Measurements from ENCODE around the gene CCDC148.

GRCh38 chr2:158413581-158413980 lies 43.0 kb downstream of the CCDC148 start:
- TF ChIP-seq, protein P1, sequence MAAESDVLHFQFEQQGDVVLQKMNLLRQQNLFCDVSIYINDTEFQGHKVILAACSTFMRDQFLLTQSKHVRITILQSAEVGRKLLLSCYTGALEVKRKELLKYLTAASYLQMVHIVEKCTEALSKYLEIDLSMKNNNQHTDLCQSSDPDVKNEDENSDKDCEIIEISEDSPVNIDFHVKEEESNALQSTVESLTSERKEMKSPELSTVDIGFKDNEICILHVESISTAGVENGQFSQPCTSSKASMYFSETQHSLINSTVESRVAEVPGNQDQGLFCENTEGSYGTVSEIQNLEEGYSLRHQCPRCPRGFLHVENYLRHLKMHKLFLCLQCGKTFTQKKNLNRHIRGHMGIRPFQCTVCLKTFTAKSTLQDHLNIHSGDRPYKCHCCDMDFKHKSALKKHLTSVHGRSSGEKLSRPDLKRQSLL (tag by site-specific recombination; IDR thresholded peaks at IDR 0.05), result no peak
- TF ChIP-seq, protein P2, sequence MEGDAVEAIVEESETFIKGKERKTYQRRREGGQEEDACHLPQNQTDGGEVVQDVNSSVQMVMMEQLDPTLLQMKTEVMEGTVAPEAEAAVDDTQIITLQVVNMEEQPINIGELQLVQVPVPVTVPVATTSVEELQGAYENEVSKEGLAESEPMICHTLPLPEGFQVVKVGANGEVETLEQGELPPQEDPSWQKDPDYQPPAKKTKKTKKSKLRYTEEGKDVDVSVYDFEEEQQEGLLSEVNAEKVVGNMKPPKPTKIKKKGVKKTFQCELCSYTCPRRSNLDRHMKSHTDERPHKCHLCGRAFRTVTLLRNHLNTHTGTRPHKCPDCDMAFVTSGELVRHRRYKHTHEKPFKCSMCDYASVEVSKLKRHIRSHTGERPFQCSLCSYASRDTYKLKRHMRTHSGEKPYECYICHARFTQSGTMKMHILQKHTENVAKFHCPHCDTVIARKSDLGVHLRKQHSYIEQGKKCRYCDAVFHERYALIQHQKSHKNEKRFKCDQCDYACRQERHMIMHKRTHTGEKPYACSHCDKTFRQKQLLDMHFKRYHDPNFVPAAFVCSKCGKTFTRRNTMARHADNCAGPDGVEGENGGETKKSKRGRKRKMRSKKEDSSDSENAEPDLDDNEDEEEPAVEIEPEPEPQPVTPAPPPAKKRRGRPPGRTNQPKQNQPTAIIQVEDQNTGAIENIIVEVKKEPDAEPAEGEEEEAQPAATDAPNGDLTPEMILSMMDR (tag by site-specific recombination; IDR thresholded peaks at IDR 0.05), result no peak
- TF ChIP-seq ZNF433 (tag by site-specific recombination; IDR thresholded peaks at IDR 0.05; ENCODE audit: low read depth) (no peak), ZBTB11 (tag by site-specific recombination; conservative IDR thresholded peaks at IDR 0.05; ENCODE audit: low read depth) (no peak), YY2 (tag by site-specific recombination; IDR thresholded peaks at IDR 0.05) (no peak), ZNF23 (tag by site-specific recombination; IDR thresholded peaks at IDR 0.05; ENCODE audit: borderline replicate concordance) (no peak), ZBTB49 (tag by site-specific recombination; IDR thresholded peaks at IDR 0.05; ENCODE audit: low read depth) (no peak), ZNF274 (IDR thresholded peaks at IDR 0.05; ENCODE audit: low read length) (no peak), ZNF274 (tag by site-specific recombination; IDR thresholded peaks at IDR 0.05; ENCODE audit: borderline replicate concordance) (no peak), HOXA7 (CRISPR knock-in tag; IDR thresholded peaks at IDR 0.05; ENCODE audit: borderline replicate concordance) (no peak), SP2 (tag by site-specific recombination; IDR thresholded peaks at IDR 0.05) (no peak)
- TF ChIP-seq, protein P3, sequence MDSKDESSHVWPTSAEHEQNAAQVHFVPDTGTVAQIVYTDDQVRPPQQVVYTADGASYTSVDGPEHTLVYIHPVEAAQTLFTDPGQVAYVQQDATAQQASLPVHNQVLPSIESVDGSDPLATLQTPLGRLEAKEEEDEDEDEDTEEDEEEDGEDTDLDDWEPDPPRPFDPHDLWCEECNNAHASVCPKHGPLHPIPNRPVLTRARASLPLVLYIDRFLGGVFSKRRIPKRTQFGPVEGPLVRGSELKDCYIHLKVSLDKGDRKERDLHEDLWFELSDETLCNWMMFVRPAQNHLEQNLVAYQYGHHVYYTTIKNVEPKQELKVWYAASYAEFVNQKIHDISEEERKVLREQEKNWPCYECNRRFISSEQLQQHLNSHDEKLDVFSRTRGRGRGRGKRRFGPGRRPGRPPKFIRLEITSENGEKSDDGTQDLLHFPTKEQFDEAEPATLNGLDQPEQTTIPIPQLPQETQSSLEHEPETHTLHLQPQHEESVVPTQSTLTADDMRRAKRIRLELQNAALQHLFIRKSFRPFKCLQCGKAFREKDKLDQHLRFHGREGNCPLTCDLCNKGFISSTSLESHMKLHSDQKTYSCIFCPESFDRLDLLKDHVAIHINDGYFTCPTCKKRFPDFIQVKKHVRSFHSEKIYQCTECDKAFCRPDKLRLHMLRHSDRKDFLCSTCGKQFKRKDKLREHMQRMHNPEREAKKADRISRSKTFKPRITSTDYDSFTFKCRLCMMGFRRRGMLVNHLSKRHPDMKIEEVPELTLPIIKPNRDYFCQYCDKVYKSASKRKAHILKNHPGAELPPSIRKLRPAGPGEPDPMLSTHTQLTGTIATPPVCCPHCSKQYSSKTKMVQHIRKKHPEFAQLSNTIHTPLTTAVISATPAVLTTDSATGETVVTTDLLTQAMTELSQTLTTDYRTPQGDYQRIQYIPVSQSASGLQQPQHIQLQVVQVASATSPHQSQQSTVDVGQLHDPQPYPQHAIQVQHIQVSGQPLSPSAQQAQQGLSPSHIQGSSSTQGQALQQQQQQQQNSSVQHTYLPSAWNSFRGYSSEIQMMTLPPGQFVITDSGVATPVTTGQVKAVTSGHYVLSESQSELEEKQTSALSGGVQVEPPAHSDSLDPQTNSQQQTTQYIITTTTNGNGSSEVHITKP (tag by site-specific recombination; IDR thresholded peaks at IDR 0.05), result no peak
- TF ChIP-seq, protein P4, sequence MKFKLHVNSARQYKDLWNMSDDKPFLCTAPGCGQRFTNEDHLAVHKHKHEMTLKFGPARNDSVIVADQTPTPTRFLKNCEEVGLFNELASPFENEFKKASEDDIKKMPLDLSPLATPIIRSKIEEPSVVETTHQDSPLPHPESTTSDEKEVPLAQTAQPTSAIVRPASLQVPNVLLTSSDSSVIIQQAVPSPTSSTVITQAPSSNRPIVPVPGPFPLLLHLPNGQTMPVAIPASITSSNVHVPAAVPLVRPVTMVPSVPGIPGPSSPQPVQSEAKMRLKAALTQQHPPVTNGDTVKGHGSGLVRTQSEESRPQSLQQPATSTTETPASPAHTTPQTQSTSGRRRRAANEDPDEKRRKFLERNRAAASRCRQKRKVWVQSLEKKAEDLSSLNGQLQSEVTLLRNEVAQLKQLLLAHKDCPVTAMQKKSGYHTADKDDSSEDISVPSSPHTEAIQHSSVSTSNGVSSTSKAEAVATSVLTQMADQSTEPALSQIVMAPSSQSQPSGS (tag by site-specific recombination; IDR thresholded peaks at IDR 0.05; ENCODE audit: low read depth), result no peak
